HG03442 (cell line): ENCODE results near the gene GORAB.

ENCODE experiments used
- ATAC-seq: cut with Tn5 transposase; IDR thresholded peaks from one replicate; pipeline ENCODE4 v1.9.1; 2021; ENCODE audit warnings: mild to moderate bottlenecking, moderate library complexity; ENCODE audit not compliant: unreplicated experiment

The GORAB gene

GRCh38 chr1:170590921-170591705 lies 59.1 kb downstream of the GORAB start:
- ATAC-seq, result no peak

- ATAC-seq, result no peak
Measured at GRCh38 chr1:170592591-170593111, 60.7 kb downstream of the GORAB start.

- ATAC-seq, result no peak
Measured at GRCh38 chr1:170593173-170594011, 61.4 kb downstream of the GORAB start.

- ATAC-seq, result no peak
Measured at GRCh38 chr1:170594066-170594626, 62.2 kb downstream of the GORAB start.

- ATAC-seq, result no peak
Measured at GRCh38 chr1:170596701-170597100, 64.7 kb downstream of the GORAB start.

GRCh38 chr1:170598618-170599017 lies 66.7 kb downstream of the GORAB start:
- ATAC-seq, result no peak

- no peak for ATAC-seq
Measured at GRCh38 chr1:170599033-170599432, 67.1 kb downstream of the GORAB start.

- ATAC-seq, result no peak
Measured at GRCh38 chr1:170601866-170602265, 69.9 kb downstream of the GORAB start.
